Body of pancreas (tissue), 4 donors: ENCODE data around the gene CELSR3. TPM values are rescaled to one million over a fixed set of nuclear protein-coding genes. Genes with fewer than 3 reads are reported as not detected.

ENCODE experiments used
- ATAC-seq: fragments of 150-250 bp; one replicate; pipeline ENCODE4 v1.9.1; 2016
- DNase-seq, 4 donors: peaks; one replicate each; pipeline ENCODE4 v3.0.0-alpha.2; 2019
- H3K27ac ChIP-seq, 4 donors: fragments of 200-600 bp; sonication (generic); 1 replicate in 3 of 4; 2 replicates in 1 of 4; pipeline versions ENCODE4 v1.5.1 to v1.6.1; 2016 to 2019; ENCODE audit warnings: mild to moderate bottlenecking in 1 of 4, mixed read lengths in 1 of 4, moderate library complexity in 1 of 4
- H3K27me3 ChIP-seq, 2 donors: fragments of 200-600 bp; sonication (generic); one replicate each; pipeline ENCODE4 v1.6.0; 2016; ENCODE audit warnings: mild to moderate bottlenecking in 1 of 2
- H3K36me3 ChIP-seq, 2 donors: fragments of 200-600 bp; sonication (generic); replicated peaks in 1 of 2; 2 replicates each; pipeline ENCODE4 v1.5.1; 2016; ENCODE audit warnings: low read depth in 2 of 2; ENCODE audit not compliant: insufficient read depth in 1 of 2
- H3K4me1 ChIP-seq: fragments of 200-600 bp; sonication (generic); one replicate; pipeline ENCODE4 v1.6.0; 2016
- H3K4me3 ChIP-seq, 2 donors: fragments of 200-600 bp; sonication (generic); 1 replicate in 1 of 2; 2 replicates in 1 of 2; pipeline ENCODE4 v1.5.1; 2016 to 2019
- H3K9me3 ChIP-seq, 3 donors: fragments of 200-600 bp; sonication (generic); 1 replicate in 2 of 3; 2 replicates in 1 of 3; pipeline ENCODE4 v1.5.1; 2016
- CTCF ChIP-seq, 7 experiments: fragments of 450-650 bp in 4 of 7; fragments of 200-600 bp in 3 of 7; sonication (generic) in 3 of 7; IDR thresholded peaks; one replicate each; pipeline ENCODE4 v1.5.1; 2016 to 2019; ENCODE audit warnings: antibody characterized with exemption in 7 of 7
- POLR2A ChIP-seq, 3 donors: fragments of 450-650 bp; IDR thresholded peaks; one replicate each; pipeline ENCODE4 v1.6.1; 2016; ENCODE audit warnings: antibody characterized with exemption in 3 of 3, mild to moderate bottlenecking in 2 of 3
- WGBS, 2 donors: methylation state at CpG; one replicate each; pipeline ENCODE4 v1.1.5; 2017; 5-methylcytosine and 5-hydroxymethylcytosine counted together
- intact Hi-C: fragments of 100-400 bp; cut with DNase I; formaldehyde crosslinking; loops from one replicate; pipeline ENCODE4 v1.15.1; 2023
- total RNA-seq, 2 donors: library from RNA; depleted of rRNA; stranded (reverse); fragments of >200 nt; gene quantifications; one replicate each; pipeline ENCODE4 v1.1.0, GENCODE V29; 2016

Gene CELSR3
- total RNA-seq, 2 donors from 2014 or later = 0.66 to 2.6 TPM

GRCh38 chr3:48598323-48599076 is 64.2 kb downstream of the CELSR3 start:
- Histone ChIP-seq H3K9me3 (no peaks in the 10 kb centered on the region), H3K36me3 (peaks cover 15 to 40% of the 10 kb centered on the region in 2 donors), H3K27me3 (no peaks in the 10 kb centered on the region), H3K27ac (no peak overlapping the region), H3K4me3 (no peak overlapping the region), H3K4me1 (peaks cover 13% of the 10 kb centered on the region)
- intact Hi-C loops = no loop called here
- ATAC-seq (no peak), DNase-seq (peak in 1 of 4 donors; percentile 17)
- TF ChIP-seq POLR2A (IDR thresholded peaks at IDR 0.05) (no peak), CTCF (IDR thresholded peaks at IDR 0.05) (no peak)
- WGBS, 2 donors = 78 to 94% methylated on average over 3 to 5 of the region's 5 CpGs

DNA sequence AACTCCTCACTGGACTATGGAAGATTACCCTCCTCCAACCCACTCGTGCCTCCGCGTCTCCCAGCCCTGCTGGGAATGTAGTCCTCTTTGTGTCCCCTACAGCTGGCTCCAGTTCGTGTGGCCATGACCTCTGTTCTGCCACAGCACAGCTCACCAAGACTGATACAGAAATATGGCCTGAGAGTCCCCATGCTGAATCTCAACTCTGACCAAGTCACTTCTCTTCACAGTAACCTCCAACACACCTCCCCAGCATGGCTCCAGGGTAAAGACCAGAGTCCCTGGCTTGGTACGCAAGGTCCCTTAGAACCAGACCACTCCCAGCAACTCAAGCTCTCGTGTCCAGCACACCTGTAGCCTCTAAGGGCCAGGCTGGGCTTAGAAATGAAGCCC is 65.3 kb downstream of the CELSR3 start:
- Histone ChIP-seq H3K27ac (no peak overlapping the region), H3K9me3 (no peaks in the 10 kb centered on the region), H3K27me3 (no peaks in the 10 kb centered on the region), H3K36me3 (peaks cover 14 to 31% of the 10 kb centered on the region in 2 donors), H3K4me3 (no peak overlapping the region), H3K4me1 (peaks cover 13% of the 10 kb centered on the region)
- 54 to 73% methylated on average over 6 of the region's 6 CpGs for WGBS, 2 donors
- no peak for ATAC-seq
- no peak for DNase-seq
- TF ChIP-seq POLR2A (IDR thresholded peaks at IDR 0.05) = no peak
- TF ChIP-seq CTCF (IDR thresholded peaks at IDR 0.05) = no peak
- intact Hi-C loops = no loop called here

GRCh38 chr3:48596676-48597407 is 65.8 kb downstream of the CELSR3 start:
- Histone ChIP-seq H3K4me3 (no peak overlapping the region), H3K27me3 (no peaks in the 10 kb centered on the region)
- no peak for DNase-seq

GRCh38 chr3:48596157-48596556 is 66.5 kb downstream of the CELSR3 start:
- H3K4me3 ChIP-seq = no peak overlapping the region
- intact Hi-C loops = no loop called here
- TF ChIP-seq POLR2A (IDR thresholded peaks at IDR 0.05) (no peak), CTCF (IDR thresholded peaks at IDR 0.05) (no peak)
- H3K27ac ChIP-seq = no peak overlapping the region
- no peaks in the 10 kb centered on the region for H3K9me3 ChIP-seq
- WGBS, 2 donors = 66 to 70% methylated on average over 5 of the region's 5 CpGs
- ATAC-seq (no peak), DNase-seq (no peak)
- no peaks in the 10 kb centered on the region for H3K27me3 ChIP-seq
- H3K4me1 ChIP-seq = peaks cover 13% of the 10 kb centered on the region
- H3K36me3 ChIP-seq = peaks cover 12 to 26% of the 10 kb centered on the region in 2 donors

More at GRCh38 chr3:48596676-48597407, 65.8 kb downstream of the CELSR3 start:
- 60 to 66% methylated on average over 8 of the region's 8 CpGs for WGBS, 2 donors
- Histone ChIP-seq H3K4me1 (peaks cover 13% of the 10 kb centered on the region), H3K36me3 (peaks cover 14 to 31% of the 10 kb centered on the region in 2 donors), H3K27ac (no peak overlapping the region), H3K9me3 (no peaks in the 10 kb centered on the region)
- intact Hi-C loops = no loop called here
- ATAC-seq = no peak
- no peak for TF ChIP-seq CTCF (IDR thresholded peaks at IDR 0.05)
- TF ChIP-seq POLR2A (IDR thresholded peaks at IDR 0.05) = no peak
